PC-3 (cell line): ENCODE results near the gene DLST.

Experiments
- EZH2 ChIP-seq: fragments of 300-600 bp; sonication (generic); IDR thresholded peaks from one replicate; pipeline ENCODE4 v1.6.1; 2017; ENCODE audit warnings: antibody characterized with exemption, mild to moderate bottlenecking, low read length; ENCODE audit not compliant: unreplicated experiment
- EZH2phosphoT487 ChIP-seq: fragments of 300-600 bp; sonication (generic); IDR thresholded peaks from 2 replicates; pipeline ENCODE4 v1.6.1; 2018; ENCODE audit warnings: mild to moderate bottlenecking, antibody characterized with exemption, low read length, borderline replicate concordance
- TF ChIP-seq, protein P1 (sequence below): fragments of 300-600 bp; sonication (generic); conservative IDR thresholded peaks from 2 replicates; pipeline ENCODE4 v1.5.1; 2017; ENCODE audit warnings: antibody characterized with exemption, low read depth, mild to moderate bottlenecking, low read length

DNA sequence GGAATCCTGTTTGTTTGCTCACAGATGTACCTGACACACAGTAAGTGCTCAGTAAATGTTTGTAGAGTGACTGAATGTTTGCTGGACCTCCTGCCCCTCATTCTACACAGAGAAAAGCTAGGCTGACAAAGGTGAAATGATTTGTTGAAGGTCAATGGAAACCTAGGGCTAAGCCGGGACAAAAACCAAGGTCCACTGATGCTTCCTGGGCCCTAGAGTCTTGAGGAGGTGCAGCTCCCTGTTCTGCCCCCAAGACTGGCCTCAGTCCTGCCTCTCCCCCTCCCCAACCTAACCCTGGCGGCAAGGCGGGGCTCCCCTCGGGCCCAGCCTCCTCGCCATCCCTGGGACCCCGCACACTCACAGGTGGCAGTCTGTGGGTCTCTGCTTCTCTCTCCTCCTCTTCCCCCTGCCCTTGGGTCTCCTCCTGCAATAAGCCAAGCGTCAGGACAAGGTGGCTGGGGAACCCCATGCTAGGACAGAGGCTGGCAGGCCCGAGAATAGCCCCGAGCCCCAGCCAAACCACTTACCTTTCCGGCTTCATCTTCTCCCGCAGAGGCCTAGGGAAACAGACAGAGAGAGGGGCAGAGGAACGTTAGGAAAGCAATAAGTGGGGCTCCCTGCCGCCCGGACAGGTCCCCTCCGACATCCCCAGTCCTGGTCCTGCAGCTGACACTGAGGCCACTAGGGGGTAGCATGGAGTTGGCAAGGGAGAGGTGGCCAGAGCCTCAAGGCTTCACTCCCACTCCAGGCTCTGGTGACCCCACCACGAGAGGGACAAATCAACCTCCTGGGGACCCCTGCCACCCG is 64.3 kb downstream of the DLST start:
- TF ChIP-seq, protein P1, sequence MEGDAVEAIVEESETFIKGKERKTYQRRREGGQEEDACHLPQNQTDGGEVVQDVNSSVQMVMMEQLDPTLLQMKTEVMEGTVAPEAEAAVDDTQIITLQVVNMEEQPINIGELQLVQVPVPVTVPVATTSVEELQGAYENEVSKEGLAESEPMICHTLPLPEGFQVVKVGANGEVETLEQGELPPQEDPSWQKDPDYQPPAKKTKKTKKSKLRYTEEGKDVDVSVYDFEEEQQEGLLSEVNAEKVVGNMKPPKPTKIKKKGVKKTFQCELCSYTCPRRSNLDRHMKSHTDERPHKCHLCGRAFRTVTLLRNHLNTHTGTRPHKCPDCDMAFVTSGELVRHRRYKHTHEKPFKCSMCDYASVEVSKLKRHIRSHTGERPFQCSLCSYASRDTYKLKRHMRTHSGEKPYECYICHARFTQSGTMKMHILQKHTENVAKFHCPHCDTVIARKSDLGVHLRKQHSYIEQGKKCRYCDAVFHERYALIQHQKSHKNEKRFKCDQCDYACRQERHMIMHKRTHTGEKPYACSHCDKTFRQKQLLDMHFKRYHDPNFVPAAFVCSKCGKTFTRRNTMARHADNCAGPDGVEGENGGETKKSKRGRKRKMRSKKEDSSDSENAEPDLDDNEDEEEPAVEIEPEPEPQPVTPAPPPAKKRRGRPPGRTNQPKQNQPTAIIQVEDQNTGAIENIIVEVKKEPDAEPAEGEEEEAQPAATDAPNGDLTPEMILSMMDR = peak; percentile 95
- TF ChIP-seq EZH2phosphoT487 (no peak), EZH2 (no peak)
